GM12872 (cell line): ENCODE measurements around the gene CAV1.

Source experiments
- CTCF ChIP-seq: IDR thresholded peaks from 3 replicates; pipeline ENCODE4 v1.5.1; 2011; ENCODE audit warnings: low read depth, mild to moderate bottlenecking, low read length, moderate library complexity; ENCODE audit not compliant: insufficient read depth

The CAV1 gene

GRCh38 chr7:116518961-116519360, 5.9 kb upstream of the CAV1 start:
- no peak for TF ChIP-seq CTCF

- TF ChIP-seq CTCF, result no peak
Observed at GRCh38 chr7:116521046-116521664, 3.7 kb upstream of the CAV1 start.

- TF ChIP-seq CTCF, result no peak
Observed at GRCh38 chr7:116522247-116522646, 2.6 kb upstream of the CAV1 start.

DNA sequence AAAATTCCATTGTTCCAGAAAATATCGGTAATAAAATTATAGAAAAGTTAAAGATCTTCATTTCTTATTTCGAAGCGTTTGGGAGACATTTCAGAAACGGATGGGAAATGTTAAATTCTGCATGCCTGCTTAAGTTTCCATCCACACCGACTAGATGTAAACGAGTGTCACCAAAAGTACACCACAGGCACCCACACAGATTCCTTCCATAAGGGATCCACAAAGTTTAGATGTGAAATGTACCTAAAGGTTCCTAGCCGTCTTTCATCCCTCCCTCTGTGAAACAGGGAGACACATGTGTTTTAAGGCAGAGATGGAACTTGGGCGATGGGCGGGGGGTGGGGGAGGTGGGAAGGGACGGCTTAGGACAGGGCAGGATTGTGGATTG, 621 bp upstream of the CAV1 start:
- no peak for TF ChIP-seq CTCF

DNA sequence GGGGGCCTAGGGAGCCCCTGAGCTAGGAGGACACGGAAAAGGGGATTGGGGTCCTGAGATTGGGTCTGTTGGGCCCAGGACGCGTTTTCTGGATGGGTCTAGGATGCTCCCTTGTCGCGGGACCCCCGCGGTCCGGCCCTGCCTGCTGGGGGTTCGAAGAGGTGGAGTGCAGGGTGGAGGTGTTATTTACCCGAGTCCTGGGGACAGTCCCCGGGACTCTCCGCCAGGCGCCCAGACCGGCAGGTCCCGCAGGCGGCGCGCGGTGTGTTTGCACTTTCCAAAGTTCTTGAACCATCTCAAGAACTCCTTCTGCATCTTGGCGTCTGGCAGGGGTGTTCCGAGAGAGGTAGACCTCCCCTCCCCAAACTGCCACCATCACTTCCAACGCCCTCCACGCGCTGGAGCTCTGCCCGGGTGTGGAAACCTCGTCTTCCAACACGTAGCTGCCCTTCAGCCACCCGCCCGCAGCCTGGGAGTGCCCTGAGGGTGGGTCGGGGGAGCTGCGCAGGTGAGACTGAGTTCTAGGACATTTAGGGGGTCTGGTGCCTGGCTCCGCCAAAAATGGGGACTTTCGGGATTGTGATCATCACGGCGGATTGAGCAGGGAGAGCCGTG, 569 bp downstream of the CAV1 start:
- TF ChIP-seq CTCF, result peak; percentile 10; the same call in 1 of the 3 replicates

GRCh38 chr7:116525913-116526861, 1.4 kb downstream of the CAV1 start:
- TF ChIP-seq CTCF, result peak; percentile 80

DNA sequence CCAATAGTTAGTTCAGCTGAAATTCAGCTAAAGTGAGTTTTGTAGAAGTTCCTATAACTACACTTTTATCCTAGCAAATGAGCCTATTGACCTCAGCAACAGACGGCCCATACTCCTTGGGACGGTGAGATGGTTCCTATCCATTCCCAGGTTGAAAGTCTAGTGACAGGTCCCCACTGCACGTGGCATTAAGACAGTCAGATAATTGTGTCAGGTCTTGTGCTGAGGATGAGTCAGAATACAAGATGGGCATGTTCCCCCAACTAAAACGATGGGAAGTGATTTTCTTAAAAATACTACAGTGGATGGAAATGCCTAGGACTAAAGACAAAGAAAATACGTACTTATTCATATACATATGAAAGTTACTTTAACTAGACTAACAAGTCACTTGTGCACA, 2.1 kb downstream of the CAV1 start:
- TF ChIP-seq CTCF, result no peak
